ENCODE data around the gene OR2B6. TPM values are rescaled to one million over a fixed set of nuclear protein-coding genes. Genes with fewer than 3 reads are reported as not detected.

Gene OR2B6
- total RNA-seq, 1 experiment from 2014 or later = not detected

GRCh38 chr6:27980111-27980510 lies 23.1 kb downstream of the OR2B6 start:
- no peak overlapping the region for H2BK5ac ChIP-seq (ENCODE audit: insufficient read length, low read length)
- no peak overlapping the region for H3K14ac ChIP-seq (ENCODE audit: insufficient read depth, low read length)
- no peak overlapping the region for H3K23ac ChIP-seq (ENCODE audit: insufficient read length, low read depth, low read length)
- peaks cover 8% of the 10 kb centered on the region for H3K27me3 Mint-ChIP-seq (ENCODE audit: low read depth)
- no peaks in the 10 kb centered on the region; a peak in 1 of 4 replicates for H3K4me1 Mint-ChIP-seq
- no peak overlapping the region for H4K91ac ChIP-seq (ENCODE audit: insufficient read length, low read depth, low read length)
- H4K8ac ChIP-seq (replicated peaks; ENCODE audit: insufficient read length, low read depth, low read length) = no peak overlapping the region
- H3K4me1 ChIP-seq (ENCODE audit: insufficient read depth, low read length) = no peaks in the 10 kb centered on the region
- H3K27ac Mint-ChIP-seq = no peak overlapping the region
- H3K18ac ChIP-seq (ENCODE audit: insufficient read length, low read depth, low read length) = no peak overlapping the region
- no peak overlapping the region for H2BK15ac ChIP-seq (ENCODE audit: low read depth, low read length)
- no peak overlapping the region for H2BK120ac ChIP-seq (ENCODE audit: low read depth, low read length, poor library complexity, severe bottlenecking)
- no peak overlapping the region for H4K5ac ChIP-seq (ENCODE audit: insufficient read length, low read depth, low read length)
- H3K9me3 ChIP-seq (ENCODE audit: control insufficient read depth, low read depth, low read length) = no peaks in the 10 kb centered on the region
- H3K27me3 ChIP-seq (ENCODE audit: insufficient read depth, low read length) = no peaks in the 10 kb centered on the region
- H3K36me3 Mint-ChIP-seq (ENCODE audit: insufficient read depth in 1 of 3, low read depth in 3 of 3) = no peaks in the 10 kb centered on the region
- no peak overlapping the region for H2AK5ac ChIP-seq (ENCODE audit: insufficient read length, low read length)
- H2BK12ac ChIP-seq (ENCODE audit: insufficient read length, low read depth, low read length) = no peak overlapping the region
- H3K9me3 Mint-ChIP-seq = no peaks in the 10 kb centered on the region
- DNase-seq = no peak
- H3K56ac ChIP-seq (ENCODE audit: insufficient read length, low read depth, low read length) = no peak overlapping the region
- no peak overlapping the region for H3T11ph ChIP-seq (ENCODE audit: low read length)
- no peaks in the 10 kb centered on the region for H4K20me1 ChIP-seq (ENCODE audit: control insufficient read depth, insufficient read depth, insufficient read length)
- WGBS (ENCODE audit: extremely low coverage, insufficient read length, low lambda C conversion rate) = no CpG with 5 or more reads among the region's 1 CpG
- H3K79me1 ChIP-seq (ENCODE audit: insufficient read depth, low read depth, low read length, poor library complexity, severe bottlenecking) = no peaks in the 10 kb centered on the region
- no peaks in the 10 kb centered on the region for H3K79me2 ChIP-seq (ENCODE audit: insufficient read depth, low read length)
- H2AFZ ChIP-seq (ENCODE audit: low read length) = no peak overlapping the region
- no peak overlapping the region for H3K9ac ChIP-seq (ENCODE audit: extremely low read depth, insufficient read length, low read length)
- H3K27ac ChIP-seq (ENCODE audit: insufficient read length, low read depth, low read length) = no peak overlapping the region
- no peak overlapping the region for H3K4me3 Mint-ChIP-seq
- no peak overlapping the region for H3K4me2 ChIP-seq (ENCODE audit: insufficient read depth, insufficient read length, low read length)
- no peaks in the 10 kb centered on the region for H3K23me2 ChIP-seq (ENCODE audit: insufficient read length, low read depth, low read length, poor library complexity, severe bottlenecking)
- TF ChIP-seq CTCF (conservative IDR thresholded peaks at IDR 0.05) = no peak
- no peak overlapping the region for H2BK20ac ChIP-seq (ENCODE audit: low read depth, low read length, poor library complexity, severe bottlenecking)
- H3K4ac ChIP-seq (ENCODE audit: low read depth, low read length) = no peak overlapping the region

All from H9 (cell line).